Smooth muscle cell (in vitro differentiated cells): ENCODE measurements around the gene GNB3. TPM values are rescaled to one million over a fixed set of nuclear protein-coding genes. Genes with fewer than 3 reads are reported as not detected.
A peak's percentile ranks its signal among the peaks of the same experiment; 100 is the strongest.

Experiments
- DNase-seq: peaks from one replicate; lab custom pipeline; 2025; ENCODE audit not compliant: unreplicated experiment; lab: John Stamatoyannopoulos, UW
- H2AFZ ChIP-seq: fragments of 200-600 bp; sonication (generic); 2 replicates; pipeline ENCODE4 v1.6.0; 2016; ENCODE audit warnings: antibody characterized with exemption, low read depth, mild to moderate bottlenecking
- H3F3A ChIP-seq: fragments of 200-600 bp; sonication (generic); 2 replicates; pipeline ENCODE4 v1.6.0; 2017; ENCODE audit warnings: antibody characterized with exemption, low read depth
- H3K27ac ChIP-seq: fragments of 200-600 bp; sonication (generic); 2 replicates; pipeline ENCODE4 v1.5.1; 2016; ENCODE audit warnings: low read depth, mild to moderate bottlenecking
- H3K27me3 ChIP-seq: fragments of 200-600 bp; sonication (generic); 2 replicates; pipeline ENCODE4 v1.6.1; 2016; ENCODE audit warnings: low read depth, mild to moderate bottlenecking
- H3K36me3 ChIP-seq: fragments of 200-600 bp; sonication (generic); 2 replicates; pipeline ENCODE4 v1.5.1; 2016; ENCODE audit warnings: low read depth
- H3K4me1 ChIP-seq: fragments of 200-600 bp; sonication (generic); 2 replicates; pipeline ENCODE4 v1.5.1; 2016; ENCODE audit warnings: low read depth
- H3K4me2 ChIP-seq: fragments of 200-600 bp; sonication (generic); 2 replicates; pipeline ENCODE4 v1.6.0; 2016; ENCODE audit warnings: mild to moderate bottlenecking
- H3K4me3 ChIP-seq: fragments of 200-600 bp; sonication (generic); 2 replicates; pipeline ENCODE4 v1.5.1; 2016; ENCODE audit warnings: mild to moderate bottlenecking
- H3K79me2 ChIP-seq: fragments of 200-600 bp; sonication (generic); 2 replicates; pipeline ENCODE4 v1.6.0; 2016; ENCODE audit warnings: low read depth, mild to moderate bottlenecking
- H3K9ac ChIP-seq: fragments of 200-600 bp; sonication (generic); 2 replicates; pipeline ENCODE4 v1.6.0; 2016; ENCODE audit warnings: low read depth
- H3K9me3 ChIP-seq: fragments of 200-600 bp; sonication (generic); replicated peaks from 2 replicates; pipeline ENCODE4 v1.5.1; 2016; ENCODE audit warnings: low read depth
- H4K20me1 ChIP-seq: fragments of 200-600 bp; sonication (generic); 2 replicates; pipeline ENCODE4 v1.6.0; 2016; ENCODE audit warnings: low read depth
- CTCF ChIP-seq: fragments of 200-600 bp; sonication (generic); IDR thresholded peaks from 2 replicates; pipeline ENCODE4 v1.5.1; 2017; ENCODE audit warnings: borderline replicate concordance, mild to moderate bottlenecking, antibody characterized with exemption; ENCODE audit not compliant: insufficient read depth, poor library complexity, severe bottlenecking
- WGBS: methylation state at CpG from one replicate; pipeline ENCODE4 v1.1.7; 2016; ENCODE audit warnings: low lambda C conversion rate; 5-methylcytosine and 5-hydroxymethylcytosine counted together
- polyA plus RNA-seq: library from polyadenylated mRNA; unstranded; fragments of >200 nt; fragmentation: Nextera tagmentation; extraction: Ambion mirVana; gene quantifications from 2 replicates; pipeline ENCODE4 v1.2.1, GENCODE V29; 2016
- total RNA-seq: library from RNA; depleted of rRNA; stranded (reverse); fragments of >200 nt; gene quantifications from 2 replicates; pipeline ENCODE4 v1.2.3, GENCODE V29; 2014

GNB3 gene
- total and polyA plus RNA-seq, 2 experiments from 2014 or later: 6.2 to 6.3 TPM

- Histone ChIP-seq H3K27me3 (peaks cover 5% of the 10 kb centered on the region), H3F3A (no peaks in the 10 kb centered on the region), H3K27ac (no peak overlapping the region), H3K9me3 (no peaks in the 10 kb centered on the region), H3K9ac (no peak overlapping the region), H4K20me1 (peaks cover 6% of the 10 kb centered on the region), H3K4me1 (peaks cover 30% of the 10 kb centered on the region), H2AFZ (no peak overlapping the region), H3K36me3 (no peaks in the 10 kb centered on the region), H3K4me3 (peak overlapping the region; percentile 31), H3K4me2 (peak overlapping the region; percentile 88), H3K79me2 (peaks cover 10% of the 10 kb centered on the region)
- no peak for TF ChIP-seq CTCF
- no peak for DNase-seq
- 31% methylated on average over 12 of the region's 12 CpGs for WGBS
These were observed 15.8 kb upstream of the GNB3 start for GRCh38 chr12:6824901-6825381.

GRCh38 chr12:6825398-6826124, 15.2 kb upstream of the GNB3 start:
- Histone ChIP-seq H3K4me1 (peaks cover 25% of the 10 kb centered on the region), H3K9ac (no peak overlapping the region), H4K20me1 (peaks cover 10% of the 10 kb centered on the region), H3K4me2 (peak overlapping the region; percentile 88), H3K9me3 (no peaks in the 10 kb centered on the region), H3K4me3 (peak overlapping the region; percentile 31), H2AFZ (no peak overlapping the region), H3K36me3 (no peaks in the 10 kb centered on the region), H3K27ac (no peak overlapping the region), H3K27me3 (peaks cover 5% of the 10 kb centered on the region), H3K79me2 (peaks cover 10% of the 10 kb centered on the region), H3F3A (no peaks in the 10 kb centered on the region)
- DNase-seq: peak; percentile 75
- TF ChIP-seq CTCF: peak; percentile 80
- WGBS: 12% methylated on average over 17 of the region's 19 CpGs

- H3K4me1 ChIP-seq: peaks cover 22% of the 10 kb centered on the region
- no peak overlapping the region for H3K4me2 ChIP-seq
- TF ChIP-seq CTCF: no peak
- H4K20me1 ChIP-seq: peaks cover 10% of the 10 kb centered on the region
- no peaks in the 10 kb centered on the region for H3K36me3 ChIP-seq
- no peak for DNase-seq
- peaks cover 10% of the 10 kb centered on the region for H3K79me2 ChIP-seq
- no peak overlapping the region for H3K9ac ChIP-seq
- H3K27ac ChIP-seq: no peak overlapping the region
- no peak overlapping the region for H3K4me3 ChIP-seq
- H3K27me3 ChIP-seq: peaks cover 5% of the 10 kb centered on the region
- H2AFZ ChIP-seq: no peak overlapping the region
- H3F3A ChIP-seq: no peaks in the 10 kb centered on the region
- 84% methylated on average over 17 of the region's 17 CpGs for WGBS
- H3K9me3 ChIP-seq: no peaks in the 10 kb centered on the region
These were observed 14.5 kb upstream of the GNB3 start for GRCh38 chr12:6826125-6826733.
